ENCODE results near the gene RYR3.

RYR3 gene

GRCh38 chr15:33518421-33518820 is 207.7 kb downstream of the RYR3 start:
- no peak for DNase-seq

- no peak for DNase-seq
Observed at GRCh38 chr15:33524274-33524673, 213.5 kb downstream of the RYR3 start.

- no peak for DNase-seq
Observed at GRCh38 chr15:33526532-33526931, 215.8 kb downstream of the RYR3 start.

GRCh38 chr15:33533197-33533596 is 222.4 kb downstream of the RYR3 start:
- no peak for DNase-seq

GRCh38 chr15:33534642-33535041 is 223.9 kb downstream of the RYR3 start:
- no peak for DNase-seq

GRCh38 chr15:33535135-33535534 is 224.4 kb downstream of the RYR3 start:
- no peak for DNase-seq

GRCh38 chr15:33539825-33540573 is 229.2 kb downstream of the RYR3 start:
- no peak for DNase-seq

- no peak for DNase-seq
Observed at GRCh38 chr15:33543957-33544356, 233.2 kb downstream of the RYR3 start.

- no peak for DNase-seq
Observed at GRCh38 chr15:33545866-33546265, 235.1 kb downstream of the RYR3 start.

- peak; percentile 49 for DNase-seq
Observed at GRCh38 chr15:33547876-33548275, 237.1 kb downstream of the RYR3 start.

- DNase-seq = no peak
Observed at GRCh38 chr15:33551860-33552259, 241.1 kb downstream of the RYR3 start.

- no peak for DNase-seq
Observed at GRCh38 chr15:33553157-33553556, 242.4 kb downstream of the RYR3 start.

GRCh38 chr15:33559207-33559890 is 248.6 kb downstream of the RYR3 start:
- DNase-seq = no peak

- DNase-seq = no peak
Observed at GRCh38 chr15:33561407-33561806, 250.6 kb downstream of the RYR3 start.

- no peak for DNase-seq
Observed at GRCh38 chr15:33561967-33562366, 251.2 kb downstream of the RYR3 start.

- peak; percentile 9 for DNase-seq
Observed at GRCh38 chr15:33565094-33565493, 254.3 kb downstream of the RYR3 start.

GRCh38 chr15:33567652-33568051 is 256.9 kb downstream of the RYR3 start:
- DNase-seq = no peak

- no peak for DNase-seq
Observed at GRCh38 chr15:33569036-33569435, 258.3 kb downstream of the RYR3 start.

GRCh38 chr15:33577911-33578310 is 267.1 kb downstream of the RYR3 start:
- DNase-seq = peak; percentile 5

GRCh38 chr15:33580526-33580925 is 269.8 kb downstream of the RYR3 start:
- no peak for DNase-seq

- DNase-seq = peak; percentile 17
Observed at GRCh38 chr15:33581032-33581431, 270.3 kb downstream of the RYR3 start.

- DNase-seq = peak; percentile 25
Observed at GRCh38 chr15:33584797-33585196, 274.0 kb downstream of the RYR3 start.

GRCh38 chr15:33586786-33587697 is 276.3 kb downstream of the RYR3 start:
- no peak for DNase-seq
